IPS-18a (cell line): ENCODE measurements around the gene INTS3.
A peak's percentile ranks its signal among the peaks of the same experiment; 100 is the strongest.

Source experiments
- H3K27ac ChIP-seq: one replicate; pipeline ENCODE4 v1.5.1; 2013; ENCODE audit warnings: low read length
- H3K27me3 ChIP-seq: one replicate; pipeline ENCODE4 v1.6.1; 2013; ENCODE audit warnings: mild to moderate bottlenecking, low read length; ENCODE audit not compliant: control insufficient read depth, insufficient read depth
- H3K36me3 ChIP-seq: one replicate; pipeline ENCODE4 v1.6.1; 2013; ENCODE audit warnings: low read depth, low read length; ENCODE audit not compliant: control insufficient read depth
- H3K4me1 ChIP-seq: one replicate; pipeline ENCODE4 v1.6.1; 2013; ENCODE audit warnings: low read depth, low read length; ENCODE audit not compliant: control insufficient read depth
- H3K4me3 ChIP-seq: one replicate; pipeline ENCODE4 v1.5.1; 2013; ENCODE audit warnings: low read length
- H3K9ac ChIP-seq: one replicate; pipeline ENCODE4 v1.6.1; 2013; ENCODE audit warnings: mild to moderate bottlenecking, low read length, moderate library complexity
- H3K9me3 ChIP-seq: one replicate; pipeline ENCODE4 v1.6.1; 2013; ENCODE audit warnings: low read depth, low read length; ENCODE audit not compliant: control insufficient read depth

Gene INTS3

GRCh38 chr1:153790313-153790965, 62.6 kb downstream of the INTS3 start:
- no peak overlapping the region for H3K27ac ChIP-seq

GRCh38 chr1:153790966-153791647, 63.3 kb downstream of the INTS3 start:
- Histone ChIP-seq H3K9ac (no peak overlapping the region), H3K36me3 (no peaks in the 10 kb centered on the region), H3K9me3 (no peaks in the 10 kb centered on the region), H3K4me3 (no peak overlapping the region), H3K27ac (no peak overlapping the region), H3K27me3 (no peaks in the 10 kb centered on the region), H3K4me1 (peaks cover 24% of the 10 kb centered on the region)

More at GRCh38 chr1:153790313-153790965, 62.6 kb downstream of the INTS3 start:
- Histone ChIP-seq H3K4me1 (peaks cover 24% of the 10 kb centered on the region), H3K36me3 (no peaks in the 10 kb centered on the region), H3K9me3 (no peaks in the 10 kb centered on the region), H3K4me3 (no peak overlapping the region), H3K27me3 (no peaks in the 10 kb centered on the region), H3K9ac (no peak overlapping the region)

GRCh38 chr1:153791648-153792253, 63.9 kb downstream of the INTS3 start:
- Histone ChIP-seq H3K27me3 (no peaks in the 10 kb centered on the region), H3K9ac (no peak overlapping the region), H3K4me1 (peaks cover 24% of the 10 kb centered on the region), H3K4me3 (no peak overlapping the region), H3K9me3 (no peaks in the 10 kb centered on the region), H3K36me3 (no peaks in the 10 kb centered on the region), H3K27ac (no peak overlapping the region)

- Histone ChIP-seq H3K27me3 (no peaks in the 10 kb centered on the region), H3K36me3 (no peaks in the 10 kb centered on the region), H3K9ac (no peak overlapping the region), H3K4me1 (peaks cover 24% of the 10 kb centered on the region), H3K4me3 (no peak overlapping the region), H3K27ac (no peak overlapping the region), H3K9me3 (no peaks in the 10 kb centered on the region)
Measured at GRCh38 chr1:153792631-153793041, 64.8 kb downstream of the INTS3 start.

GRCh38 chr1:153793261-153793972, 65.6 kb downstream of the INTS3 start:
- Histone ChIP-seq H3K9me3 (no peaks in the 10 kb centered on the region), H3K4me1 (peaks cover 24% of the 10 kb centered on the region), H3K27ac (no peak overlapping the region), H3K9ac (no peak overlapping the region), H3K36me3 (no peaks in the 10 kb centered on the region), H3K27me3 (no peaks in the 10 kb centered on the region), H3K4me3 (no peak overlapping the region)

GRCh38 chr1:153793973-153794615, 66.2 kb downstream of the INTS3 start:
- H3K9ac ChIP-seq = no peak overlapping the region
- H3K4me3 ChIP-seq = peak overlapping the region; percentile 23
- H3K4me1 ChIP-seq = peaks cover 24% of the 10 kb centered on the region
- H3K27me3 ChIP-seq = no peaks in the 10 kb centered on the region
- no peaks in the 10 kb centered on the region for H3K9me3 ChIP-seq
- no peaks in the 10 kb centered on the region for H3K36me3 ChIP-seq
- no peak overlapping the region for H3K27ac ChIP-seq

GRCh38 chr1:153794624-153795329, 66.9 kb downstream of the INTS3 start:
- no peaks in the 10 kb centered on the region for H3K27me3 ChIP-seq
- peak overlapping the region; percentile 23 for H3K4me3 ChIP-seq
- no peak overlapping the region for H3K9ac ChIP-seq
- H3K36me3 ChIP-seq = no peaks in the 10 kb centered on the region
- H3K4me1 ChIP-seq = peaks cover 24% of the 10 kb centered on the region
- no peak overlapping the region for H3K27ac ChIP-seq
- H3K9me3 ChIP-seq = no peaks in the 10 kb centered on the region

- Histone ChIP-seq H3K27me3 (no peaks in the 10 kb centered on the region), H3K36me3 (no peaks in the 10 kb centered on the region), H3K4me1 (peaks cover 24% of the 10 kb centered on the region), H3K9me3 (no peaks in the 10 kb centered on the region), H3K4me3 (no peak overlapping the region), H3K27ac (no peak overlapping the region), H3K9ac (no peak overlapping the region)
Measured at GRCh38 chr1:153795330-153795837, 67.5 kb downstream of the INTS3 start.

GRCh38 chr1:153795934-153796785, 68.3 kb downstream of the INTS3 start:
- Histone ChIP-seq H3K4me3 (no peak overlapping the region), H3K9ac (no peak overlapping the region), H3K27me3 (no peaks in the 10 kb centered on the region), H3K36me3 (no peaks in the 10 kb centered on the region), H3K27ac (no peak overlapping the region), H3K4me1 (peaks cover 24% of the 10 kb centered on the region), H3K9me3 (no peaks in the 10 kb centered on the region)
